HG03066 (cell line): ENCODE data around the gene CFAP221.
"Not testable (repeated sequence)": the region's sequence is repeated elsewhere in the genome, so short reads cannot be mapped to it uniquely, and the experiment has no call there.

Source experiments
- ATAC-seq: cut with Tn5 transposase; IDR thresholded peaks from one replicate; pipeline ENCODE4 v1.9.1; 2021; ENCODE audit warnings: low read depth; ENCODE audit not compliant: unreplicated experiment

The CFAP221 gene

DNA sequence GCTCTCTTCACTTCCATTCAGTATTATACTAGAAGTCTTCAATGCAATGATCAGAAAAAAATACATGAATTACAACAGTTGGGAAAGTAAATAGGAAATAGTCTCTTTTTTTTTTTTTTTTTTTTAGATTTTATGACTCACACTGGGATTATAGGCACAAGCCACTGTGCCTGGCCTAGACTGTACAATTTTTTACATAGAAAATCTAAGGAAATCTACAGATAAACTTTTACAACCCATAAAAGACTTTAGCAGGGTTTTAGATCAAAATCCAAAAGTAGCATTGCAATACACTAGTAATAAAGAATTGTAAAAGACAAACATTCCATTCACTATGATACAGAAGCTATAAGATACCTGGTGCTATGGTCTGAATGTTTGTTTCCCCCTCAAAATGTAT is 39.0 kb downstream of the CFAP221 start:
- no peak for ATAC-seq

DNA sequence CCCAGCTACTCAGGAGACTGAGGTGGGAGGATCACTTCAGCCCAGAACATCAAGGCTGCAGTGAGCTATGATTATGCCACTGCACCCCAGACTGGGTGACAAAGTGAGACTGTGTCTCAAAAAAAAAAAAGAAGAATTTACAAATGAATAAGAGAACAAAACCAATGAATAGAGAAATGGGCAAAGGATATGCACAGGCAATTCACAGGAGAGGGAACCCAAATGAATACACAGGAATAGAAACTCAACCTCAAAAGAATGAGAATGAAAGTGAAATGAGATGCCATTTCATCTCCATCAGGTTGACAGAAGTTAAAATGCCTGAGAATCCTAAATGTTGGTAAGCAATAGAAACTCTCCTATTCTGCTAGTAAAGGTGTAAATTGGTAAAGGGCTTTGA is 40.2 kb downstream of the CFAP221 start:
- no peak for ATAC-seq

- ATAC-seq: no peak
Measured at GRCh38 chr2:119586085-119586484, 41.8 kb downstream of the CFAP221 start.

DNA sequence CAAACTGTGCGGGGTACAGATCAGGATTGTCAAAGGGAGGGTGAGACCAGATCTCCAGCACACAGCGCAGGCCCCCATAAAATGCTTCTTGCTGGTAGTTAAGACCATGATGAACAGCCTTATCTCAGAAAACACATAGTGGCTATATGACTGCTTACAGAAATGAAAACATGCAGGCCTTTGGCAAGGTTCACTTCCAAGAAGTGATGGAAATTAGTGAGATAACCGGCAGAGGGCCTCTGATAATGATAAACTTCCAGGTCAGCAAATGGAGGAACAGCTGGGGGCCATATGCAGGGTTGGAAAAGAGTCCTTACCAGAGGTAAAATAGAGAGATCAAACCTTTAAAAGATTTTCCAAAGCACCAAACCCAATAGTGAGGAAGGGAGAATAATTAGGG is 46.6 kb downstream of the CFAP221 start:
- ATAC-seq: no peak

- no peak for ATAC-seq
Measured at GRCh38 chr2:119591523-119591922, 47.3 kb downstream of the CFAP221 start.

GRCh38 chr2:119592436-119592835 is 48.2 kb downstream of the CFAP221 start:
- ATAC-seq: no peak

DNA sequence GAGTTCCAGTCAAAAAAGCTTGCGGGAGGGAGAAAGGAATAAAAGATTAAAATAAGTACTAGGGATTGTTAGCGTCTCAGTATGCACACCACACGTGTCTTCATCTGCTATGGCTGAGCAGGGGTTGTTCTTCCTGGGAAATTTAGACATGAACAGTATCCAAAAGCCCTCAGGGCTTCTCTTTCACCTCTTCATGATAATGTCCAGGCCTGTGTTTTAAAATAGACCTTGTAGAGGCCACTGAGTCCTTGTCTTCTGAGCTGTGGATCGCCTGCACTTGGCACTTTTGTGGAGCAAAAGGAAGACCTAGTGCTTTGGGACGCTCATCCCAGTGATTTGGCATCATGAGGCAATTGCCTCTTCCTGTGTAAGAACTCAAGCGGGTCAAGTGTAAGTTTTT is 52.4 kb downstream of the CFAP221 start:
- no peak for ATAC-seq

GRCh38 chr2:119598596-119599263 is 54.5 kb downstream of the CFAP221 start:
- no peak for ATAC-seq

DNA sequence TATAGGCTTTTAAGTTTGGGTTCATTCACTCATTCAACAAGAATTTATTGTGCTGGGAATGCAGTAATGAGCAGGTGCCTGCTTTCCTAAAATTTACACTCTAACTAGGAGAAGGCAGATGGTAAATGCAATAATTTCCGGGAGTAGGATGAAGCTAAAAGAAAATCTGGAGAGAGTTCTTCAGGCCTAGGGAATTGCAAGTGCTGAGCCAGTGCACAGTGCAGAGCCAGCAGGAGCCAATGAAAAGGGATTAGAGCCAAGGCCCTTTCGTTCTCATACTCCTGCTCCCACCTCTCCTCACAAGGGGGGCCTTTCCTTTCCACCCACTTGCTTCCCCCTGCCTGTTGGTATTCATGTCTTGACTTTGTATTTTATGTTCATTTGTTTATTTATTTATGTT is 55.1 kb downstream of the CFAP221 start:
- no peak for ATAC-seq

- ATAC-seq: no peak
Measured at GRCh38 chr2:119605096-119605495, 60.8 kb downstream of the CFAP221 start.

- no peak for ATAC-seq
Measured at GRCh38 chr2:119606674-119607073, 62.4 kb downstream of the CFAP221 start.

DNA sequence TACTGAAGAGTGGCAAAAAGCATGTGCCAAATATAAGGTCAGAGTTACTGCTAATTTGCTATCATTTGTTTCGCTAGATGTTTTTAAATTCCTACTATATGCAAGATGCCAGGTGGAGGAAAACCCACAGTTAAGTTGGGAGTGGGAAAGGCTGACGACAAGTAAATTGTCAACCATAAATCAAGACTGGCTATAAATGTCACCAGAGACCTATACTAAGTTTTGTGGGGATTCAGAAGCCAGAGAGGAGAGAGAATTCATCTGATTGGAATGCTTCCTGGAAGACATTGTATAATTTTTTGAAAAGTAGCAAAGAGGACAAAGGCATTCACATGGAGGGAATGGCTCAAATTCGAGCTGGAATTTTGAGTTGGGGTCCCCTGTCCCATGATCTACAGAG is 64.3 kb downstream of the CFAP221 start:
- ATAC-seq: no peak

DNA sequence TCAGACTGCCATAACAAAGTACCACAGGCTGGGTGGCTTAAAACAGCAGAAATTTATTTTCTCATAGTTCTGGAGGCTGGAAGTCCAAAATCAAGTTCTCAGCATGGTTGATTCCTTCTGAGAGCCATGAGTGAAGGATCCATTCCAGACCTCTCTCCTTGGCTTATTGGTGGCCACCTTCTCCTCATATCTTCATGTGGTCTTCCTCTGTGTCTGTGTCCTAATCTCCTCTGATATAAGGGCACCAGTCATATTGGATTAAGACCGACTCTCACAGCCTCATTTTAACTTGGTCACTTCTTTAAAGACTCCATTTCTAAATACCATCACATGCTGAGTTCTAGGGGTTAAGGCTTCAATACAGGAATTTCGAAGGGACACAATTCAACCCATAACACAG is 65.1 kb downstream of the CFAP221 start:
- ATAC-seq: no peak

DNA sequence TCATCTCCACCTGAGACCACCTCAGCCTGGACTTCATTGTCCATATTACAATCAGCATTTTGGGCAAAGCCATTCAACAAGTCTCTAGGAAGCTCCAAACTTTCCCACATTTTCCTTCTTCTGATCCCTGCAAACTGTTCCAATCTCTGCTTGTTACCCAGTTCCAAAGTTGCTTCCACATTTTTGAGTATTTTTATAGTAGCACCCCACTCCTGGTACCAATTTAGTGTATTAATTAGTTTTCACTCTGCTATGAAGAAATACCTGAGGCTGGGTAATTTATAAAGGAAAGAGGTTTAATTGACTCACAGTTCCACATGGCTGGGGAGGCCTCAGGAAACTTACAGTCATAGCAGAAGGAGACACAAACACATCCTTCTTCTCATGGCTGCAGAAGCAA is 69.9 kb downstream of the CFAP221 start:
- ATAC-seq: not testable (repeated sequence)

GRCh38 chr2:119616421-119616820 is 72.2 kb downstream of the CFAP221 start:
- ATAC-seq: no peak

DNA sequence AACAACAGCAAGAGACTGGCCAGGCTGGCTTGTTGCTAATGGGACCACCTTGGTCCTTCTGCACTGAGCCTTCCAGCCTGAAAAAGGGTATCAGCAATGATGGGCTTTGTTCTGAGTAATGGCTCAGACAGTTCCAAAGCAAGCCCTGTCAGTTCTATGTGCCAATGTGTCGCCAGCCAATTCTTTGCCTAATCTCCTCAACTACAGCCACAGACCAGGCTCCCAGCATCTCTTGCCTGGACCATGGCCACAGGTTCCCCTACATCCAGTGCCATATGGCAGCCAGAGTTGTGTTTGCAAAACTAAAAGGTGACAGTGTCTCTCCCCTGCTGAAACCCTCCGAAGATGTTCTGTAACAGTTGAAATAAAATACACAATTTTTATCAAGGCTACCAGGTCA is 73.2 kb downstream of the CFAP221 start:
- no peak for ATAC-seq

GRCh38 chr2:119618725-119619124 is 74.5 kb downstream of the CFAP221 start:
- not testable (repeated sequence) for ATAC-seq

DNA sequence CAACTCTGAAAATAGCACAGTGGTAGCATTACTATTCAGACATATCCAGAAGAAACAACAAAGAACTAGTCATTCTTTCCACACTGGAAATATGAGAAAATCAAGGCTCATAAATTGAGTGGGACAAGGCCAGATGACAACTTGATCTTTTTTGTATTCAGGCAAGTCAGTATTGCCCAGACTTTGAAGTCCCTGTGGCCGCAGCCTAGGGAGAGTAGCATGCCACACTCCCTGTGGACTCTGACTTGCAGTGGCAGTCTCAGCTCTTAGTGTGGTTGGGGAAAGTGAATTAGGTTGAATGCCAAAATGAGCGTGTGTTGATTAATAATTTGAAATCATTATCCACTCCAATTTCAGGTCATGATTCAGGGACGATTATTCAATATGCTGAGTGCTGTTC is 81.0 kb downstream of the CFAP221 start:
- ATAC-seq: no peak

- ATAC-seq: no peak
Measured at GRCh38 chr2:119629323-119629825, 85.1 kb downstream of the CFAP221 start.

DNA sequence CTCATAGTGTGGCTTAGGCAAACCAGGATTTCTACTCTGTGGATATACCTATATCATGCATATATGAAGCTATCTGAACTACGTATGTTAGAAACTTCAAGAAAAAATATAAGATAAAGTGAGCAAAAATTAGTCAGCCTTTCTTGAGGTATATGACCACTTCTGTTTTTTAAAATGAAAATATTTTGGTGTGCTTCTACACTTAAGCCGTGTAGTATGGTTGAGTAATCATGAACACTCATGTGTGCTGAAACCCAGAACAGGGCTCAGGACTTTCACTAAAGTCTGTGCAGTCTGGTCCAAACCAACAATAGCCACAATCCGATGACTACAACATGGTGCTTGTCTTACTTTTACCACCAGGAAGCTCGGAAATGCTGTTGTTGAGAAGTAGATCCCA is 85.9 kb downstream of the CFAP221 start:
- ATAC-seq: no peak

DNA sequence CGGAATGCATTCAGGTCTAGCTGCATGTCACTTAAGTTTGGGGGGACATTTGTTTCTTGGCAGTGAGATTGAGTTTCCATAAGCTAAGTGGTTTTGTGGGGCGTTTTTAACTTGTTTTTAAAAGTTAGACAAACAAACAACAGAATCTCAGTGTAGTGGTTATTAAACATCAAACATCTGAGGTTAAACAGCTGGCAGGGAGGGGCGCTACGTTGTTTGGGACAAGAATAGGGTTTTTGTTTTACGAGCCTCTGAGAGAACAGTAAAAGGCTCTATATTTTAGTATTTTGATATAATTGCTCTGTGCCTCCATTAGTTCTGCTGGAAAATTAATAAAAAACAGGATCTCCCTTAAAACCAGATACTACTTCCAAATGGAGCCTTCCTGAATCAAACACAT is 93.1 kb downstream of the CFAP221 start:
- no peak for ATAC-seq

GRCh38 chr2:119638246-119638645 is 94.0 kb downstream of the CFAP221 start:
- no peak for ATAC-seq
